Lower lobe of right lung (tissue), 2 donors: ENCODE data around the gene IKBKE. TPM values are rescaled to one million over a fixed set of nuclear protein-coding genes. Genes with fewer than 3 reads are reported as not detected.
A peak's percentile ranks its signal among the peaks of the same experiment; 100 is the strongest.

Experiments used
- ATAC-seq, 2 donors: fragments of 200-7000 bp; cut with Tn5 transposase; one replicate each; pipeline ENCODE4 v1.9.1; 2020 to 2022; ENCODE audit warnings: mild to moderate bottlenecking in 2 of 2, moderate library complexity in 2 of 2
- DNase-seq: peaks from one replicate; pipeline ENCODE4 v3.0.0-alpha.2; 2020
- H3K27ac ChIP-seq: fragments of 200-600 bp; one replicate; pipeline ENCODE4 v1.8.0; 2022
- H3K27me3 ChIP-seq: fragments of 200-600 bp; one replicate; pipeline ENCODE4 v1.8.0; 2022; ENCODE audit warnings: low read depth
- H3K36me3 ChIP-seq: fragments of 200-600 bp; one replicate; pipeline ENCODE4 v1.8.0; 2022; ENCODE audit warnings: mild to moderate bottlenecking
- H3K4me1 ChIP-seq: fragments of 200-600 bp; one replicate; pipeline ENCODE4 v1.8.0; 2022
- H3K4me3 ChIP-seq: fragments of 200-600 bp; one replicate; pipeline ENCODE4 v1.8.0; 2022; ENCODE audit warnings: mild to moderate bottlenecking
- H3K9me3 ChIP-seq: fragments of 200-600 bp; one replicate; pipeline ENCODE4 v1.8.0; 2022
- intact Hi-C: fragments of 100-400 bp; cut with DNase I; formaldehyde crosslinking; loops from one replicate; pipeline ENCODE4 v1.11.0; 2022
- total RNA-seq: library from RNA; stranded (reverse); fragmentation: NEBNext Ultra II Directional; extraction: Animal tissue kit (Norgen Biotek cat#: 25700); gene quantifications from one replicate; pipeline ENCODE4 v1.2.1, GENCODE V29; 2021
- TF ChIP-seq, protein P1 (sequence below): fragments of 200-600 bp; IDR thresholded peaks from one replicate; pipeline ENCODE4 v1.8.0; 2022; ENCODE audit warnings: antibody characterized with exemption, mild to moderate bottlenecking
- donor health status: DM: no; HTN: yes; CAD: no; lungs with severe emphysema.

The IKBKE gene
- total RNA-seq, 1 donor from 2014 or later: 12.5 TPM

DNA sequence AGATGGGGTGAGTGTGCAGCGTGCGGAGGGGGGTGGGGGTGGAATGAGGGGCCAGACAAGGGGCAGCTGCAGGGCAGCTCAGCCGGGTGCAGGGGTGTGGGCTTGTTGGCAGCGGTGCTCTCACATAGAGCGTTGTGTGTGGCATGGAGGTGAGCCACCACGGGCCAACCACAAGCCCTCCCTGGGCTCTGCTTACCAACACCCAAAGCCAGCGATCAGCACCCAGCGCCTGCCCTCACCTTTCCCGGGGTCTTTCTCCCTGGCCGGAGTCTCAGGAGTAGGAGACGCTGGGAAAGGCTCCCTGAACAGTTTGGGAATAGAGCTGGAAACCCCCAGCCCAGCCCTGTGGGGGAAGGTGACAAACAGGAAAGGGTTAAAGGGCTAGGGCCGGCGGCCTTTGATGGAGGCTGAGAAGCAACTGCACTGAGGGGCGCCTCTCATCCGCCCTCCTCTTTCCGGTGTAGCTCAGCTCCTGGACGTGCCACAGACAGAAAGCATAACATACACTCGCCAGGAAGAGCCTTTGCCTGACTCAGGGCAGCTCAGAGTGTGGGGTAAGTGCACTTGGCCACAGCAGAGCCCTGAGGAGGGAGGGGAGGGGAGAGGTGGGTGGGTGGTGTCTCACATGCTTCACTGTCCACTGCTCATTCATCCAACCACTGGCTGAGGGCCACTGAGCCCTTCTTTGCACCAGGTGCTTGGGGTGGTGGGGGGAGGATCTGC, 577 bp downstream of the IKBKE start:
- Histone ChIP-seq H3K27me3 (no peaks in the 10 kb centered on the region), H3K4me1 (peaks cover 56% of the 10 kb centered on the region), H3K9me3 (no peaks in the 10 kb centered on the region), H3K27ac (peak overlapping the region; percentile 70), H3K4me3 (peak overlapping the region; percentile 67), H3K36me3 (peaks cover 12% of the 10 kb centered on the region)
- intact Hi-C loops: no loop called here
- TF ChIP-seq, protein P1, sequence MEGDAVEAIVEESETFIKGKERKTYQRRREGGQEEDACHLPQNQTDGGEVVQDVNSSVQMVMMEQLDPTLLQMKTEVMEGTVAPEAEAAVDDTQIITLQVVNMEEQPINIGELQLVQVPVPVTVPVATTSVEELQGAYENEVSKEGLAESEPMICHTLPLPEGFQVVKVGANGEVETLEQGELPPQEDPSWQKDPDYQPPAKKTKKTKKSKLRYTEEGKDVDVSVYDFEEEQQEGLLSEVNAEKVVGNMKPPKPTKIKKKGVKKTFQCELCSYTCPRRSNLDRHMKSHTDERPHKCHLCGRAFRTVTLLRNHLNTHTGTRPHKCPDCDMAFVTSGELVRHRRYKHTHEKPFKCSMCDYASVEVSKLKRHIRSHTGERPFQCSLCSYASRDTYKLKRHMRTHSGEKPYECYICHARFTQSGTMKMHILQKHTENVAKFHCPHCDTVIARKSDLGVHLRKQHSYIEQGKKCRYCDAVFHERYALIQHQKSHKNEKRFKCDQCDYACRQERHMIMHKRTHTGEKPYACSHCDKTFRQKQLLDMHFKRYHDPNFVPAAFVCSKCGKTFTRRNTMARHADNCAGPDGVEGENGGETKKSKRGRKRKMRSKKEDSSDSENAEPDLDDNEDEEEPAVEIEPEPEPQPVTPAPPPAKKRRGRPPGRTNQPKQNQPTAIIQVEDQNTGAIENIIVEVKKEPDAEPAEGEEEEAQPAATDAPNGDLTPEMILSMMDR: no peak
- ATAC-seq (peak; percentile 59 to 70), DNase-seq (no peak)

DNA sequence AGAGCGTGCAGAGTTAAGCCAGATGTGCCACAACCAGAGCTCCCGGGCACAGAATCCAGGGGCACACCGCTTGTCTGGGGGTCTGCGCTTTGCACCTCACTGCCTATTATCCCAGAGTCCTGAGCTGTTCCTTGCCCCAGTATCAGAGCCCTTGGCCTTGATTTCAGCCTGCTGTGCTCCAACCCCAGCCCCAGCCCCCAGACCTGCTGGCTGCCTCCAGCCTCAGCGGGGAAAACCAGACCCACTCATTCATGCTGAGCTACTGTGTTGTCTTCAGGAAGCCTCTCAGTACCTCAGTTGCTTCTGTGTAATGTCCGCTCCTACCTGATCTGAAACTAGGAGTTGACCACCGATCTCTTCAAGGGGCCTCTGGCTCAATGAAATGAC, 1.1 kb downstream of the IKBKE start:
- DNase-seq (no peak), ATAC-seq (no peak)
- peaks cover 56% of the 10 kb centered on the region for H3K4me1 ChIP-seq
- peaks cover 15% of the 10 kb centered on the region for H3K36me3 ChIP-seq
- peak overlapping the region; percentile 67 for H3K4me3 ChIP-seq
- H3K9me3 ChIP-seq: no peaks in the 10 kb centered on the region
- no peaks in the 10 kb centered on the region for H3K27me3 ChIP-seq
- intact Hi-C loops: no loop called here
- TF ChIP-seq, protein P1: no peak
- no peak overlapping the region for H3K27ac ChIP-seq

DNA sequence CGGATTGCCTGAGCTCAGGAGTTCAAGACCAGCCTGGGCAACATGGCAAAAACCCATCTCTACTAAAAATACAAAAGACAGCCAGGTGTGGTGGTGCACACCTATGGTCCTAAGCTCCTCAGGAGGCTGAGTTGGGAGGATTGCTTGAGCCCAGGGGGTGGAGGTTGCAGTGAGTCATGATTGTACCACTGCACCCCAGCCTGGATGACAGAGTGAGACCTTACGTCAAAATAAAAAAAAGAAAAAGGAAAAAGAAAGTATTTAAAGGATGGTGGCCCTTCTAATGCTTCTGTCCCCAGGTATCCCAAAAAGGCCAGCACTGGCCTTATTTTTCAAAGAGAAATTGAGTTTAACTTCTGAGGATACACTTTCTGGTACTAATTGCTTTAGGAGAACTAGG, 1.7 kb downstream of the IKBKE start:
- H3K9me3 ChIP-seq: no peaks in the 10 kb centered on the region
- TF ChIP-seq, protein P1: no peak
- no peak for DNase-seq
- no peak for ATAC-seq
- no peaks in the 10 kb centered on the region for H3K27me3 ChIP-seq
- intact Hi-C loops: no loop called here
- H3K4me1 ChIP-seq: peaks cover 56% of the 10 kb centered on the region
- no peak overlapping the region for H3K4me3 ChIP-seq
- H3K27ac ChIP-seq: no peak overlapping the region
- H3K36me3 ChIP-seq: peaks cover 21% of the 10 kb centered on the region

GRCh38 chr1:206472454-206472853, 2.2 kb downstream of the IKBKE start:
- DNase-seq (peak; percentile 75), ATAC-seq (peak; percentile 30 to 37)
- H3K4me3 ChIP-seq: no peak overlapping the region
- intact Hi-C loops: no loop called here
- H3K27me3 ChIP-seq: no peaks in the 10 kb centered on the region
- peaks cover 53% of the 10 kb centered on the region for H3K4me1 ChIP-seq
- H3K27ac ChIP-seq: no peak overlapping the region
- no peaks in the 10 kb centered on the region for H3K9me3 ChIP-seq
- TF ChIP-seq, protein P1: no peak
- peaks cover 24% of the 10 kb centered on the region for H3K36me3 ChIP-seq

GRCh38 chr1:206472886-206473285, 2.6 kb downstream of the IKBKE start:
- ATAC-seq (no peak), DNase-seq (no peak)
- Histone ChIP-seq H3K4me1 (peaks cover 48% of the 10 kb centered on the region), H3K4me3 (no peak overlapping the region), H3K36me3 (peaks cover 29% of the 10 kb centered on the region), H3K27ac (peak overlapping the region; percentile 18), H3K9me3 (no peaks in the 10 kb centered on the region), H3K27me3 (no peaks in the 10 kb centered on the region)
- intact Hi-C loops: no loop called here
- TF ChIP-seq, protein P1: no peak
